ENCODE measurements around the gene NFYA.

NFYA gene

DNA sequence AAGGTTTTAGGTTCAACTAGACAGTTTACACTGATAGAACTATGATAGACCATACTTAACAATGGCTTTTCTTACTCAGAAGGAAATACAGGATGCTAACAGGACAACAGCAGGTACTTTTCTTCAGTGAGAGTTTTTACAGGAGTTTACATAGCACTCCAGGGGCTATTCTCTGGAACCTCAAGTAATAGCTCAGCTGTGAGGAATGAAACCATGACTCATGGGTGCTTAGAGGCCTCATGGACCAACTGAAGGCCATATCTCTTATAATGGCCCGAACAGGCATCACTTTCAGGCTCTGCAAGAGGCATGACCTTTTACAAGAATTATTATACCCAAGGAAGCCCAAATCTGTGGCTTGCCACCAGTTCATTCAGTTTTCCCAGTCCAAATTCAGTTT, 49.6 kb downstream of the NFYA start:
- no peak for DNase-seq

DNA sequence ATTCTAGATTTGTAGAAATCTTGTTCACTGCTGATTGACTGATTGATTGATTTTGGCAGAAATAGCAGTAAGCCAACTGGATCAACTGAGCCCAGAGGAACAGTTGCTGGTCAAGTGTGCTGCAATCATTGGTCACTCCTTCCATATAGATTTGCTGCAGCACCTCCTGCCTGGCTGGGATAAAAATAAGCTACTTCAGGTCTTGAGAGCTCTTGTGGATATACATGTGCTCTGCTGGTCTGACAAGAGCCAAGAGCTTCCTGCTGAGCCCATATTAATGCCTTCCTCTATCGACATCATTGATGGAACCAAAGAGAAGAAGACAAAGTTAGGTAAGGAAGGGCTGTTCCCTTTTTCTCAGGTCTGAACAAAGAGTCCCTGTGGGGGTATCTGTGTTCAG, 50.1 kb downstream of the NFYA start:
- DNase-seq, result no peak

DNA sequence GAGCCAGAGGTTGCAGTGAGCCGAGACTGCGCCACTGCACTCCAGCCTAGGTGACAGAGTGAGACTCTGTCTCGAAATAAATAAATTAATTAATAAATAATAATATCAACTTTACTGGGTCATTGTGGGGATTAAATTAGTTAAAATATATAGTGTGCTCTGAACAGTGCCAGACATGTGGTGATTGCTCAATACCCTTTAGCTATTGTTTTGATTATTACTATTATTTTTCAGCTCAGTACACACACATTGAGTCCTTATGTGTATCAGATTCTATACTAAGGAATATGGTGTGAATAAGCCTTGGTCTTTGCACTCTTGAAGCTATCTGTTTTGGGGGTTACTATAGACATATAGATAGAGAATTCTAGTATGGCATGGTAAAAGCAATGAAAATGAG, 52.5 kb downstream of the NFYA start:
- no peak for DNase-seq

DNA sequence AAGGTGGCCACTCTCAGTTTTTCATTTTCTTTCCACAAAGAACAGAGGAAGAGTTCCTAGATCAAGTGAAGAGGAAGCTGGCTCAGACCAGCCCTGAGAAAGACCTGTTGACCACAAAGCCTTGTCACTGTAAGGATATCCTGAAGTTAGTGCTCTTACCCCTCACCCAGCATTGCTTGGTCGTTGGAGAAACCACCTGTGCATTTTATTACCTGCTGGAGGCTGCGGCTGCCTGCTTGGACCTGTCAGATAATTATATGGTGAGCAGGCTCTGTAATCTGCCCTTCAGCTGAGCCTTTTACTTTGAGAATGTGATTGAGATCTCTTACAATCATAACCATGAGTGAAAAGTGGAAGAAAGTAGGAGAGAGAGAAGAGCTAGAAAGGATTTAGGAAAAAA, 59.5 kb downstream of the NFYA start:
- no peak for DNase-seq

DNA sequence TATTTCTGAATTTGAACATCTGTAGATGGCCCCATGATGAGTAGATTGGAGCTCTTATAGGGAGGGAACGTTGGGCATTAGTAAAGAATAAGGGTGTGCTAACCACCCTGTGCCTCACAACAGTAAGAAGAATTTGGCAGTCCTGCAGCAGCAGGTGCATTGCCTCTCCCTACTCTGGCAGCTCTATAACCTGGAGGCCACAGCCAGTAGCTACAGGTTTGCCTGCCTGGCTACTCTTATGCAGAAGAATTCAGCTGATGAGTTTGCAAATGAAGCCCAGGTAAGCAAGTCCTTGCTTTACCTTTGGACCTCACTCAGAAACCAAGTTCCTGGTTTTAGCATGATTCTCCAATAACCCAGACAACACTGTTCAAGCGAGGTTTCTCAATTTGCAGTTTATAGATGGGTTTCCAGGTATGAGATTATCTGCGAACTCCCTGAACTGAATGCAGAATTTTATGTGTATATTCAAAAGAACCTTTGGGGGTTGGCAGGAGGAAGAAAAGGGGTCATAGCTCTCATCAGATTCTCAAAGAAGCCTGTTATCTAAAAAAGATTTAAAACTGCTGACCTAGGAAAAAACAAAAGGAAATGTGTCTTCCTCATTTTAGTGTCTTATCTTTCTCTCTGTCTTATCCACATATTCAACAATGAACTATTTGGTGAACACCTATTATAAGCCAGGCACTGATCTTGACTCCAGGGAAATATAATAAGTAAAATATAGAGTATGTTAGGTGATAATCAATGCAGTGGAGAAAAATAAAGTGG, 62.5 kb downstream of the NFYA start:
- DNase-seq, result no peak

GRCh38 chr6:41136911-41137310, 64.1 kb downstream of the NFYA start:
- DNase-seq, result no peak

GRCh38 chr6:41147917-41148316, 75.1 kb downstream of the NFYA start:
- DNase-seq, result no peak

All from stimulated activated CD4-positive, alpha-beta T cell treated with anti-CD3 and anti-CD28 coated beads, Interleukin-2, amount 100 ng/mL, for 24 hours (primary cell).